Mesothelial cell of epicardium (in vitro differentiated cells): ENCODE measurements around the gene AQP6. TPM values are rescaled to one million over a fixed set of nuclear protein-coding genes. Genes with fewer than 3 reads are reported as not detected.
"Not testable (repeated sequence)": the region's sequence is repeated elsewhere in the genome, so short reads cannot be mapped to it uniquely, and the experiment has no call there.

Source experiments
- DNase-seq, 2 experiments: peaks; one replicate each; pipeline ENCODE4 v3.0.0; 2021; ENCODE audit warnings: low spot score in 2 of 2; ENCODE audit not compliant: unreplicated experiment in 2 of 2
- H3K27ac Mint-ChIP-seq: 2 replicates; pipeline ENCODE4 v1.8.0; 2021; ENCODE audit warnings: mixed read lengths
- H3K27me3 Mint-ChIP-seq: 2 replicates; pipeline ENCODE4 v1.8.0; 2021; ENCODE audit warnings: low read depth, mixed read lengths
- H3K36me3 Mint-ChIP-seq: 2 replicates; pipeline ENCODE4 v1.8.0; 2021; ENCODE audit warnings: mixed read lengths
- H3K4me1 Mint-ChIP-seq: 2 replicates; pipeline ENCODE4 v1.8.0; 2021; ENCODE audit warnings: mixed read lengths
- H3K4me3 Mint-ChIP-seq: 2 replicates; pipeline ENCODE4 v1.8.0; 2021; ENCODE audit warnings: mild to moderate bottlenecking, moderate library complexity, mixed read lengths
- H3K9me3 Mint-ChIP-seq: 2 replicates; pipeline ENCODE4 v1.8.0; 2021; ENCODE audit warnings: mixed read lengths
- total RNA-seq: library from RNA; stranded (reverse); gene quantifications from 3 replicates; pipeline ENCODE4 v1.2.1, GENCODE V29; 2021
- TF ChIP-seq, protein P1 (sequence below): fragments of 200-600 bp; sonication (generic); IDR thresholded peaks from one replicate; pipeline ENCODE4 v1.5.0; 2021; ENCODE audit warnings: antibody characterized with exemption; ENCODE audit not compliant: unreplicated experiment

AQP6 gene
- total RNA-seq, 1 donor from 2014 or later: 0.16 TPM

DNA sequence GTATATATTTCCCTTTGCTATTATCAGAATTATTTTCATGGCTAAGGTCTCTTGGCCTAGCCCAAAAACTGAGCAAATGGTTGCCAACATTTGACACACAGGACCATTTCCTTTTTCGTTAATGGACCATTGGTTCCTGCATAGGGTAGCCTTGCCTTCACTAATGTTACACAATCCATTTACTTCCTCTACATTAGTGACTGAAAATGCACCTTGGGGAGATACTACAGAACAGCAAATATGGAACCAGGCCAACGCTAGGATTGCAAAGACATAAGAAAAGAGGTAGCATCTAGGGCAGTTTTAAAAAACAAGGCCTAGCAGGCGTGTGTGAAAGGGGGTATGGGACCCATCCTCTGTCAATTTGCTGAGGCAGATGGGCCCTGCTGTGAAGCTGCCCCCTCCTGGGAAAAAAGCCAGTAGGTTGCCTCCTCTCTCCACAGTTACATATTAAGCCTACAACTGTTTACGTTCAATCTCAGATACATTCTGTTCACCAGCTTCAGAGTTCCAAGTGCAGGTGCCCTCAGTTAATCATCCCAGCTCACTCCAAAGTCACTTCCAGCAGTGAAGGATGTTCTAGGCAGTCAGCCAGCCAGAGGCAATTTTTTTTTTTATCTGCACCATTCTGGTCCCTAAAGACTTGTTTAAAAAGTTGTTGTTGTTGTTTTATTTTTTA lies 15.0 kb downstream of the AQP6 start:
- peaks cover 18% of the 10 kb centered on the region for H3K36me3 Mint-ChIP-seq
- peaks cover 9% of the 10 kb centered on the region for H3K4me1 Mint-ChIP-seq
- no peaks in the 10 kb centered on the region for H3K27me3 Mint-ChIP-seq
- H3K9me3 Mint-ChIP-seq: no peaks in the 10 kb centered on the region
- no peak for DNase-seq
- TF ChIP-seq, protein P1, sequence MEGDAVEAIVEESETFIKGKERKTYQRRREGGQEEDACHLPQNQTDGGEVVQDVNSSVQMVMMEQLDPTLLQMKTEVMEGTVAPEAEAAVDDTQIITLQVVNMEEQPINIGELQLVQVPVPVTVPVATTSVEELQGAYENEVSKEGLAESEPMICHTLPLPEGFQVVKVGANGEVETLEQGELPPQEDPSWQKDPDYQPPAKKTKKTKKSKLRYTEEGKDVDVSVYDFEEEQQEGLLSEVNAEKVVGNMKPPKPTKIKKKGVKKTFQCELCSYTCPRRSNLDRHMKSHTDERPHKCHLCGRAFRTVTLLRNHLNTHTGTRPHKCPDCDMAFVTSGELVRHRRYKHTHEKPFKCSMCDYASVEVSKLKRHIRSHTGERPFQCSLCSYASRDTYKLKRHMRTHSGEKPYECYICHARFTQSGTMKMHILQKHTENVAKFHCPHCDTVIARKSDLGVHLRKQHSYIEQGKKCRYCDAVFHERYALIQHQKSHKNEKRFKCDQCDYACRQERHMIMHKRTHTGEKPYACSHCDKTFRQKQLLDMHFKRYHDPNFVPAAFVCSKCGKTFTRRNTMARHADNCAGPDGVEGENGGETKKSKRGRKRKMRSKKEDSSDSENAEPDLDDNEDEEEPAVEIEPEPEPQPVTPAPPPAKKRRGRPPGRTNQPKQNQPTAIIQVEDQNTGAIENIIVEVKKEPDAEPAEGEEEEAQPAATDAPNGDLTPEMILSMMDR: no peak
- no peak overlapping the region for H3K4me3 Mint-ChIP-seq
- H3K27ac Mint-ChIP-seq: no peak overlapping the region

DNA sequence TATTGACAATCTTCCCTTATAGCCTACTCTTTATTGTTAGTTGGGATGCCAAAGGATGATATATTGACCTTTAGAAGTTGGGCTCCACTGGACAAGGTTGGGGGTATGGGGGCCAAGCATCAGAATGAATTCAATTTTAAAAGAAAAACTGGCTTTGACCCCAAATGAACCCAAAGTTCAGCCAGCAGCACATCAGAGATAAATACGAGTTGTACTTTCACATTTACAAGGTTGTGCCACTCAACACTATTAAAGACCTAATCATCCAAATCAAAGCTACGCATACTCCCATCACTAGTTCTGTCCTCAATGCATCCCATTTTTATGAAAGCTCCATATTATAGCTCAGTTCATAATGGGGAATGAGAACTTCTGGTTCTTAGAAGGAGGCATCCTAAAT lies 16.7 kb downstream of the AQP6 start:
- H3K27ac Mint-ChIP-seq, H3K4me1 Mint-ChIP-seq, H3K9me3 Mint-ChIP-seq, DNase-seq, H3K27me3 Mint-ChIP-seq, H3K4me3 Mint-ChIP-seq: not testable (repeated sequence)
- H3K36me3 Mint-ChIP-seq: peaks cover 28% of the 10 kb centered on the region

DNA sequence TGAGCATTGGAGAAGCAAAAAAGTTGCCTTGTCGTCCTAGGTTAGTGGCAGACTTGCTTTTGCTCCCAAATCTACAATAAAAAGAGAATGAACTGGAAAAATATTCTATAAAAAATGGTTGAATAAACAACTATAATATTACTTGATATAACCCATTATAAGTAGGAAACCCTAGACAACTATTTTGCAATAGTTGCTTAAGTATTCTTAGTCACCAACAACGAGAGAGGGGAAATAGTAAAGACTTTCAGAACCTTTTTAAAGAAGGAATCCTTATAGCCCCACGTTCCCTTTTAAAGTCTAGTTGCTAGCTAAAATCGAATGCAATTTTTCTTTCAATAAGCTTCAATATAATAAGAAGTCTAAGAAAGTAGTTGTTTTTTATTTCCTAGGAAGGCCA lies 17.5 kb downstream of the AQP6 start:
- H3K27me3 Mint-ChIP-seq: no peaks in the 10 kb centered on the region
- peaks cover 35% of the 10 kb centered on the region for H3K36me3 Mint-ChIP-seq
- H3K4me1 Mint-ChIP-seq: no peaks in the 10 kb centered on the region
- TF ChIP-seq, protein P1: no peak
- H3K9me3 Mint-ChIP-seq: no peaks in the 10 kb centered on the region
- DNase-seq: no peak
- no peak overlapping the region for H3K27ac Mint-ChIP-seq
- H3K4me3 Mint-ChIP-seq: no peak overlapping the region

DNA sequence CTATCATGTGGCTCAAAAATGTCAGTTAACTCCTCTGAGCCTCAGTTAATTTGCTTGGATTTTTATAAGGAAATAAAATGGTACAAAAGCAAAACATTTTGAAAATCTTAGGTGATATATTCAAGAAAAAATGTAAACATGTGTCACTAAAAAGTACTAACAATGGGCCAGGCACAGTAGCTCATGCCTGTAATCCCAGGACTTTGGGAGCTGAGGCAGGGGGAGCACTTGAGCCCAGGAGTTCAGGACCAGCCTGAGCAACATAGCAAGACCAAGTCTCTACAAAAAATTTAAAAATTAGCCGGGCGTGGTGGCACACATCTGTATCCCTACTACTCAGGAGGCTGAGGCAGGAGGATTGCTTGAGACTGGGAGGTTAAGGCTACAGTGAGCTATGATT lies 25.7 kb downstream of the AQP6 start:
- H3K27ac Mint-ChIP-seq: no peak overlapping the region
- H3K9me3 Mint-ChIP-seq: no peaks in the 10 kb centered on the region
- H3K36me3 Mint-ChIP-seq: peaks cover 38% of the 10 kb centered on the region
- H3K27me3 Mint-ChIP-seq: no peaks in the 10 kb centered on the region
- no peaks in the 10 kb centered on the region for H3K4me1 Mint-ChIP-seq
- TF ChIP-seq, protein P1: no peak
- no peak overlapping the region for H3K4me3 Mint-ChIP-seq
- DNase-seq: no peak

DNA sequence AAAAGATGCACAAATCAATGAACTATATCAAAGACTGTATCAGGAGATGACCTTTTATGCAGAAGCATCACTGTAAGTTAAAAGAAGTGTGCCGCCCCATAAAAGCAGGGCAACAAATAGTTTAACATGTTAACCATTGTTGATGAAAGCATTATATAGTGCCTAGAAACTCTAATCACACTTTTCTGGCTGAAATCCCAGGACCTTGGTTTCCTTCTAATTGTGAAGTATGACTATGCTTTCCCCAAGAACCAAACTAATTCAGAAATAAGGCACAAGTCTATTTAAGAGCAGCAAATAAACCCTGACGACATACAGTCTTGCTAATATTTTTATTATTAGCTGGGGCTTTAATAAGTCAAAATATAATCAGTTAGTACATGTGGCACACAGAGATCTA lies 30.8 kb downstream of the AQP6 start:
- peaks cover 15% of the 10 kb centered on the region for H3K36me3 Mint-ChIP-seq
- no peak overlapping the region for H3K4me3 Mint-ChIP-seq

DNA sequence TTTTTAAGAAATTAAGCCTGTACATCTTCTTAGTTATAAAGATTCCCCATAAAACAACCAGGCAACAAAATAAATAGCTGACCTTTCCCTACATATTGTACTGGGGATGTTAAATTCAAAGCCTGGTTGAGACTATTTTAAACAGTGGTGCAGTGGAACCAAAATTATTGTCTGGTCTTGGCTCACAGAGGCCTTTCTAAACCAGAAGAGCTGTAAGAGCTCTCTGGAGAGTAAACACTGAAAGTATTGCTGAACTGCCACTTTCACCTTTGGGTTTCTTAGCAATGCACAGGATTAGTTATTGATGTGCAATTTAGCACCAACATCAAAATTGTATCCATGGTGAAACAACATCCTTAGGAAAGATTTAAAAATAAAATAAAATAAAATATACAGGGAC lies 31.9 kb downstream of the AQP6 start:
- no peak overlapping the region for H3K4me3 Mint-ChIP-seq
- no peak for DNase-seq
- peaks cover 9% of the 10 kb centered on the region for H3K4me1 Mint-ChIP-seq
- H3K9me3 Mint-ChIP-seq: no peaks in the 10 kb centered on the region
- TF ChIP-seq, protein P1: no peak
- no peak overlapping the region for H3K27ac Mint-ChIP-seq
- no peaks in the 10 kb centered on the region for H3K27me3 Mint-ChIP-seq
- peaks cover 8% of the 10 kb centered on the region for H3K36me3 Mint-ChIP-seq

More for the DNA sequence above, 30.8 kb downstream of the AQP6 start:
- DNase-seq: no peak
- Mint-ChIP-seq H3K4me1 (peaks cover 9% of the 10 kb centered on the region), H3K27ac (no peak overlapping the region), H3K27me3 (no peaks in the 10 kb centered on the region), H3K9me3 (no peaks in the 10 kb centered on the region)
- TF ChIP-seq, protein P1: no peak
